Nasal cavity respiratory epithelium epithelial cell of viscerocranial mucosa (primary cell): ENCODE data around the gene SSX3. TPM values are rescaled to one million over a fixed set of nuclear protein-coding genes. Genes with fewer than 3 reads are reported as not detected.

Source experiments
- total RNA-seq: library from RNA; depleted of rRNA; stranded (reverse); fragments of >200 nt; gene quantifications from 2 replicates; pipeline ENCODE4 v1.2.3, GENCODE V29; 2014

SSX3 gene, protein sequence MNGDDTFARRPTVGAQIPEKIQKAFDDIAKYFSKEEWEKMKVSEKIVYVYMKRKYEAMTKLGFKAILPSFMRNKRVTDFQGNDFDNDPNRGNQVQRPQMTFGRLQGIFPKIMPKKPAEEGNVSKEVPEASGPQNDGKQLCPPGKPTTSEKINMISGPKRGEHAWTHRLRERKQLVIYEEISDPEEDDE
- not detected in 2 replicates for total RNA-seq

DNA sequence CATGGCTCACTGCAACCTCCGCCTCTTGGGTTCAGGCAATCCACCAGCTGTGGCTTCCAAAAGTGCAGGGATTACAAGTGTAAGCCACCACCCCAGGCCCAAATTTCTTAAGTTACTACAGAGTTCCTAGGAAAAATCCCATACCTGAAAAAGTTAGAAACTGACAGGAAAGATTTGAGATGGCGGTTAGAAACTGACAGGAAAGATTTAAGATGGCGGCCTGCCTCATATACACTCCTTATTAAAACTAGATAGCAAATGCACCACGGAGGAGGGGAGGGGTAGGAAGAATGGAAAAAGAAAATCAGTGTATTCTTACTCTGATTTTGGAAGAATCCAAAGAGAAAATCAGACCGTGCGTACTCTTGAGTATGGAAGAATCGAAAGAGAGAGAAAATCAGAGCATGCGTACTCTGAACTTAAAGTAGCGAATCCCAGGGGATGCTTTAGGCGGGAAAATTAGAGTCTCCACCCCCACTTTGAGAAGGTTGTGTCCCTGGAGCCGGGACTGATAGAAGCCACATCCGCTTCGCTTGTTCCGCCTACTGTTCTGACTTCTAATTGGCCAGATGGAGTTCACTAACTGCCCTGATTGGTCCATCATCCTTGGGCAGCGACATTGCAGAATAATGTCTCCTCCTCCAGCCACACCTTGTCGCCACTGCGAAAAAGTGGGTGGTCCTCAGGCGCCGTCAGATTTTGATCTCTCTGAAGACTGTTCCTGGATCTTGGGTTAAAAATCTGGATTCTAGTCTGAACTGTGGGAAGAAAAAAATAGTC, at the start of gene SSX3:
Gene SSX3 (minus strand): TSS at position 389 of the 780 bp plus-strand sequence. CDS start 1,454 bp downstream, outside the sequence.

DNA sequence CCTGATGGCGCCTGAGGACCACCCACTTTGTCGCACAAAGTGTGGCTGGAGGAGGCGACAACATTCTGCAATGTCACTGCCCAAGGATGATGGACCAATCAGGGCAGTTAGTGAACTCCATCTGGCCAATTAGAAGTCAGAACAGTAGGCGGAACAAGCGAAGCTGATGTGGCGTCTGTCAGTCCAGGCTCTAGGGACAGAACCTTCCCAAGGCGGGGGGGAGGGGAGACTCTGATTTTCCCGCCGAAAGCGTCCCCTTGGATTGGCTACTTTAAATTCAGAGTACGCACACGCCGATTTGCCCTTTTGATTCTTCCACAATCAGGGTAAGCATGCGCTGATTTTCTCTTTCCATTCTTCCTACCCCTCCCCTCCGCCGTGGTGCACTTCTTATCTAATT, 26.7 kb upstream of the SSX3 start, which contains the start of gene SSX4:
Gene SSX4 (plus strand): TSS at position 301 of the 400 bp plus-strand sequence. CDS start 515 bp downstream, outside the sequence.

Other genes starting within 250 kb of the SSX3 start
- not detected in 2 replicates for gene SPACA5B, start 226.1 kb downstream of the SSX3 start, total RNA-seq
- gene SSX5, start 159.9 kb downstream of the SSX3 start, total RNA-seq = not detected in 2 replicates
- gene SSX1, start 101.3 kb downstream of the SSX3 start, total RNA-seq = not detected in 2 replicates
- not detected in 2 replicates for gene SSX4, start 26.8 kb upstream of the SSX3 start, total RNA-seq
- gene SSX4B, start 55.3 kb upstream of the SSX3 start, total RNA-seq = not detected in 2 replicates
- gene SLC38A5, start 113.6 kb upstream of the SSX3 start, total RNA-seq = 150 and 165 TPM in 2 replicates
- 96.5 and 138 TPM in 2 replicates for gene FTSJ1, start 119.5 kb upstream of the SSX3 start, total RNA-seq
- gene PORCN, start 152.3 kb upstream of the SSX3 start, total RNA-seq = 26.0 and 52.5 TPM in 2 replicates
- gene EBP, start 165.1 kb upstream of the SSX3 start, total RNA-seq = 71.2 and 103 TPM in 2 replicates
- gene TBC1D25, start 183.0 kb upstream of the SSX3 start, total RNA-seq = 6.2 and 10.7 TPM in 2 replicates
- gene RBM3, start 217.8 kb upstream of the SSX3 start, total RNA-seq = 46.5 and 127 TPM in 2 replicates
- gene WDR13, start 240.8 kb upstream of the SSX3 start, total RNA-seq = 91.7 and 106 TPM in 2 replicates